Cardiac septum (tissue), 1 donor: Measurements from ENCODE around the gene WAC. TPM values are rescaled to one million over a fixed set of nuclear protein-coding genes. Genes with fewer than 3 reads are reported as not detected.
"Not testable (repeated sequence)": the region's sequence is repeated elsewhere in the genome, so short reads cannot be mapped to it uniquely, and the experiment has no call there.

Source experiments
- DNase-seq: peaks from one replicate; pipeline ENCODE4 v3.0.0-alpha.2; 2020; ENCODE audit warnings: low spot score
- intact Hi-C: fragments of 100-400 bp; cut with DNase I; formaldehyde crosslinking; loops from one replicate; pipeline ENCODE4 v1.14.0; 2022
- total RNA-seq: library from RNA; stranded (reverse); fragmentation: NEBNext Ultra II Directional; extraction: Animal tissue kit (Norgen Biotek cat#: 25700); gene quantifications from one replicate; pipeline ENCODE4 v1.2.1, GENCODE V29; 2021
- donor health status: DM: no; HTN: no; CAD: no.

Gene WAC
- total RNA-seq, 1 donor from 2014 or later, result 98.9 TPM

DNA sequence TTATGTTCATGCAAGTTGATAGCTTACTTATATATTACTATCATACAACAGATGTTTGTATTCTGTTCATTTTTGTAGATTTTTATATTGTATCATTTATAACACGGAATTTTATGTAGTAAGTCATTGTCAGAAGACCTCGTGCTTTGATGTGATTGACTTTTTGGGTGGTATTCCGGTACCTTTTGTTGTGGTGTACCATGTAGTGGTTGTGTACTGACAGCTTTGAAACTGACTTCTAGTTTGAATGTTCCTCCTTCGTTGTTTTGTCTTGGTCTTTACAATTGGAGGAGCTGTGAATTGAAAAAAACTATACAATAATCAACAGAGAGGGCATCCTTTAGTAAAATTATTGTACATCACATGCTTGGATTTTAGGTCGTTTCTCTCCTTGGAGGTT is 61.5 kb downstream of the WAC start:
- intact Hi-C loops, result no loop called here
- DNase-seq, result no peak

DNA sequence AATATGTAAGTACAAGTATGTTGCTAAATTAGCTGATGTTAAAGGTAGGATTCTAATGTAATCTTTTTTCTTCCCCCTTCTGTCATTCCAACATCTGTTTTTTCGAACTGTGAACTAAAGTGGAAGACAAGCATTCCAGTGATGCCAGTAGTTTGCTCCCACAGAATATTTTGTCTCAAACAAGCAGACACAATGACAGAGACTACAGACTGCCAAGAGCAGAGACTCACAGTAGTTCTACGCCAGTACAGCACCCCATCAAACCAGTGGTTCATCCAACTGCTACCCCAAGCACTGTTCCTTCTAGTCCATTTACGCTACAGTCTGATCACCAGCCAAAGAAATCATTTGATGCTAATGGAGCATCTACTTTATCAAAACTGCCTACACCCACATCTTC is 62.7 kb downstream of the WAC start:
- DNase-seq, result no peak
- intact Hi-C loops, result no loop called here

DNA sequence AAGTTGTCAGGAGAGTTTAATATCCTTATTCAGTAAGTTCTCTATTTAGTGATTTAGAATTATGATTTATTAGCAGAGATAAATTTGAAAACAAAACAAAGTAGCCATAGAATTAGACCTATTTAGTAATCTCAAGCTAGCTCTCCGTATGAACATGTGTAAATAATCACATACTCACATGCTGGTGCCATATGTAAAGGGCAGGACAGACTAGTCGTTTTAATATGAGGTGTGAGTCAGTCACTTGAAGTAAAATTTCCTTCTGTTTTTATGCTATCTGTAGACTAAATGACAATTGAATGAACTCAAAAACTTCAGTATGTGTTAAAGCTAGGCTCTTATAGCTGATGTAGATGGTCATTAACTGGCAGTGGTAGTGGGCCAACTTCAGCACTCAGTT is 67.1 kb downstream of the WAC start:
- intact Hi-C loops, result no loop called here
- DNase-seq, result no peak

DNA sequence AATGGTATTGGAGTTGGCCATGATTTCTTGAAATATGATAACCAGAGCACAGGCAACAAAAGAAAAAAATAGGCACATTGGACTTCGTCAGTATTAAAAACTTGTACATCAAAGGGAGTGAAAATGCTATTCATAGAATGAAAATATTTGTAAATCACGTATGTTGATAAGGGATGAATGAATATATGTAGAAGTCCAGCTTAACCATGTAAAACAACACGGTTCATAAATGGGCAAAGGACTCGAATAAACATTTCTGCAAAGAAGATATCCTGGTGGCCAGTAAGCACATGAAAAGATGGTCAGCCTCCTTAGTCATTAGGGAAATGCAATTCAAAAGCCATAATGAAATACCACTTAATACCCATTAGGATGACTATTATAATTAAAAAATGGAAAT is 68.1 kb downstream of the WAC start:
- intact Hi-C loops, result no loop called here
- DNase-seq, result no peak

DNA sequence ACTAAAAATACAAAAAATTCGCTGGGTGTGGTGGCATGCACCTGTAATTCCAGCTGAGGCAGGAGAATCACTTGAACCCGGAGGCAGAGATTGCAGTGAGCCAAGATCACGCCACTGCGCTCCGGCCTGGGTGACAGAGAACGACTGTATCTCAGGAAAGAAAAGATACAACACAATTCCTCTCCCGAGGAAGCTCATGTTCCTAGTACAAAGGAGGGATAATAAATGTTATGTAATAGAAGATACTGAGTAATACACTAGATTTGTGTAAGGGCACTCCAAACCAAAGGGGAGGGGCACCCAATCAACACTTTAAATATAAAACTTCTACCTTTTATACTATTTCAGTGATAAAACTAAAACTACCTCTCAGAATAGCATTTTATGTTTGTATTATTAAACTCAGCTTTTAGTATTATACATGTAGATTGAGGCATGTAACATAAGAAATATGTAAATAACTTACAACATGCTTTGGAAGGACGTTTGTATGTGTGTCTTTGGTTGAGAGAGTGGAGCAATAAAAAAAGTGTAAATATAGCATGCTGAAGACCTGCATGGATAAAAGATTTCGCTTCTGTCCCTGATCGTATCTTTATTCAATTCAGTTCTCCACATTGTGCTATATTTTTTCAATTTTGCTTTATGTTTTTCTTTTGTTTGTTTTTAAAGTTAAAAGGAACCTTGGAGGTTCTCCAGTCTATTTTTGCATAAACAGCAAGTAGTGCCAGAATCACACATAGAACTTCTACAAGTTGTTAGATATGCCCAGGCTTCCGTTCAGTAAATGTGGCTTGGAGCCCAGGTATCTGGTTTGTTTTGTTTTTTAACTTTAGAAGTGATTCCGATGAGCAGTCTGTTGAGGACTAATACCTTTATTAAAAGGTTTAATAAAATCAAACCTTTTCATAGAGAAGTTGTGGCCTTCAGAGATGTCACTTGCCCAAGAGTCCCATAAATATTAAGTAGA is 71.9 kb downstream of the WAC start:
- no peak for DNase-seq
- intact Hi-C loops, result no loop called here

DNA sequence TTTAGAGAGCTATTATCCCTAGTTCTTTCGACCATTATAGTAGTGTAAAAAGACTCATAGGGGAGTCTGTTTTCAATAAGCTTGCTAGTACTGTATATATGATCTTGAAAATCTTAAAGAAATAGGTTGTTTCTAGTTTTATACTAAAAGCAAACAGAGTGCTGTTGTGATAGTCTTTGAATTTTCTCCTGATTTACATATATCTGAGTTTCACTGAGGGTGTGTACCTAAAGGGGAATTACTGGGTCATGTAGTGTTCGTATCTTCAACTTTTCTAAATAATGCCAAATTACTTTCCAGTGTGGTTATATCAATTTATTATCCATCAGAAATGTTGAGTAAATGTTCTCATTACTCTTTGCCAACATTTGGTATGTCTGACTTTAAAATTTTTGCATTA is 73.7 kb downstream of the WAC start:
- no peak for DNase-seq
- intact Hi-C loops, result no loop called here

DNA sequence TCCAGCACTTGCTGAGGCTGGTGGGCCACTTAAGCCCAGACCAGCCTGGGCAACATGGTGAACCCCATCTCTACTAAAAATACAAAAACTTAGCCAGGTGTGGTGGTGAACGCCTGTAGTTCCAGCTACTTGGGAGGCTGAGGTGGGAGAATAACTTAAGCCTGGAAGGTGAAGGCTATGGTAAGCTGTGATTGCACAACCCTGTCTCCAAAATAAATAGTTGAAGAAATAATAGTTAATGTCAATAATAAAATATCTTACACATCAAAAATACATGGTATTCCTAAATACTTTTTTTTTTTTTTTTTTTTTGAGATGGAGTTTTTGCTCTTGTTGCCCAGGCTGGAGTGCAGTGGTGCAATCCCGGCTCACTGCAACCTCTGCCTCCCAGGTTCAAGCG is 76.7 kb downstream of the WAC start:
- intact Hi-C loops, DNase-seq: not testable (repeated sequence)

DNA sequence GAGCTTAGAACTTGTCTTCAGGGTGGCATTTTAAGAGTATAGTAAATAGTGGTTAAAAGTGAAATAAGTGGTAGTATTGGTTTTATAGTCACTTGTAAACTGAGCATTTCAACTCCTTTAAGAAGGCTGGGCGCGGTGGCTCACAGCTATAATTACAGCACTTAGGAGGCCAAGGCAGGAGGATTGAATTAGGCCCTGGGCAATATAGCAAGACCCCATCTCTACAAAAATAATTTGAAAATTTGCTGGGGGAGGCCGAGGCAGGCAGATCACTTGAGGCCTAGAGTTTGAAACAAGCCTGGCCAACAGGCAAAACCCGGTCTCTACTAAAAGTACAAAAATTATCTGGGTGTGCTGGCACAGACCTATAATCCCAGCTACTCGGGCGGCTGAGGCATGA is 80.0 kb downstream of the WAC start:
- DNase-seq, result no peak
- intact Hi-C loops, result no loop called here

DNA sequence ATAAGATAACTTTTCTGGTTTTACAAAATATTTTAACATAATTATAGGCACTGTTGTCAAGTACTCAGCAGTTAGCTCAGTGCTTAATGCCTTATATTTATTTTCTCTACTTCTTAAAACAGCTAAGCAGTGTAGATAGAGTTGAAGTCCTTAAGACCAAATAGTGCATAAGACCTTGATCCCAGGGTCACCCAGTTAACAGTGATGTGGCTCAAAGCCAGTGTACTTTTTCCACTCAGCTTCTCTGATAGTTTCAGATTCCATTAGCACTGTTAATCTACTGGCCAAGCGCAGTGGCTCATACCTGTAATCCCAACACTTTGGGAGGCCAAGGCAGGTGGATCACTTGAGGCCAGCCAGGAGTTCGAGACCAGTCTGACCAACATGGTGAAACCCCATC is 83.6 kb downstream of the WAC start:
- intact Hi-C loops, result no loop called here
- DNase-seq, result no peak

DNA sequence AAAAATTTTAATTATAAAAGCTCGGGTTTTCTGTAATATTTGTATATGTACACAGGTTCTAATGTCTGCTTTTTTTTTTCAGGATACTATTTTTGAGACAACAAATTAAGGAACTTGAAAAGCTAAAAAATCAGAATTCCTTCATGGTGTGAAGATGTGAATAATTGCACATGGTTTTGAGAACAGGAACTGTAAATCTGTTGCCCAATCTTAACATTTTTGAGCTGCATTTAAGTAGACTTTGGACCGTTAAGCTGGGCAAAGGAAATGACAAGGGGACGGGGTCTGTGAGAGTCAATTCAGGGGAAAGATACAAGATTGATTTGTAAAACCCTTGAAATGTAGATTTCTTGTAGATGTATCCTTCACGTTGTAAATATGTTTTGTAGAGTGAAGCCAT is 86.5 kb downstream of the WAC start:
- intact Hi-C loops, result no loop called here

DNA sequence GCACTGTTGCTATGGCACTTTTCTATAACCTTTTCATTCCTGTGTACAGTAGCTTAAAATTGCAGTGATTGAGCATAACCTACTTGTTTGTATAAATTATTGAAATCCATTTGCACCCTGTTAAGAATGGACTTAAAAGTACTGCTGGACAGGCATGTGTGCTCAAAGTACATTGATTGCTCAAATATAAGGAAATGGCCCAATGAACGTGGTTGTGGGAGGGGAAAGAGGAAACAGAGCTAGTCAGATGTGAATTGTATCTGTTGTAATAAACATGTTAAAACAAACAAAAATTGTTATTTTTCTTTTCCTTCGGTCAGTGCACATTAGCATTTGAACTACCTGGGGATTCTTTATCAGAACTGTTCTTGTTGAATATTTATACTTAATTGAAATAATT is 87.3 kb downstream of the WAC start:
- no peak for DNase-seq
- intact Hi-C loops, result no loop called here

More for the DNA sequence above, 86.5 kb downstream of the WAC start:
- DNase-seq, result no peak

DNA sequence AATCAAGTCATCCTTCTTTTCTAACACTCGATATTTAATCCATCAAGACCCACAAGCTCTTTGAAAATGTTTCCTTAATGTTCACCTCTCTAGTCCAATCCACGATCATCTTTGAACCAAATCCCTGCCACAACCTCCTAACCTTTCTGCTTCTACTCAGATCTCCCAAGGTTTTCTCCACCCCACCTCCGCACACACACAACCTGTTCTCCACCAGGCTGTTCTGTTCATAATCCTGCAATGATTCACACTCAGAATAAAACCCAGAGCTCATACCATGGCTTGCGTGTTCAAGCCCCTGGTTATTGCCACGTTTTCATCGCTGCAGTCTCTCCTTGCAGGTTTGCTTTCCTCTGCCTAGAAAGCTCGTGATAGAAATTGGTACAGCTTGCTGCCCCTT is 90.6 kb downstream of the WAC start:
- intact Hi-C loops, result no loop called here
- no peak for DNase-seq

DNA sequence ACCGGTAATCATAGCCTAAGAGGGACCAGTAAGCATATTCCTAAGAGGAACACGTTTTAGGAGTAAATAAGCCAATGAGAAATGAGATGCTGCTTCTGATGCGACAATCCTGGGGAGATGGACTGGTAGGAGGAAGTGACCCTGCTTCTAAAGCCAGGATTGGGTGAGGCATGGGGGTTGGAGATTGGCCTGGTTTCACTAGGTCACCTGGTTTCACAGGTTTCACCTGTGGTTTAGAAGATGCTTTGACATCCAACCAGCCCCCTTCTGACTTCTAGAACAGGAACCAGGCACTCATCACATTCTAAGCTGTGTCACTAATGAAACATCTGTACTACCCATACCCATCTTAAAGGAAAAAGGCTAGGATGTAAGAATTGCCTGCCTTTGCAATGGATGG is 91.4 kb downstream of the WAC start:
- DNase-seq, result no peak
- intact Hi-C loops, result no loop called here

DNA sequence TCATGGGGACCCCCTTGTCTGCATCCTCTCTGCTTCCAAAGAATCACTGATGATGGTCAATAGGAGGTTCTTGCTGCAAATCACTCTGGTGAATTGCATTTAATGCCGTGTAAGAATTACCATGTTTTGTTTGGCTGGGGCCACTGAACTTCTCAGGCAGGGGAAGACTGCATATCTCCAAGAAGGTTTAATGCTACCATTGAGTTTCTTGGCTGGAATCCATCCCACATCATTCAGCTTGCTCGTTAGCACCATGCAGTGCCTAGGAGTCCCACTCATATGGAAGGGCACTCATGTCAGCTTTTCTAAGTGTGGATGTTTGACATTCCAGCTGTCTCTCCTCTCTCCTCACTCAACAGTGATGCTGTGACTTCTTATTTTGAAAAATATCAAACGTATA is 94.2 kb downstream of the WAC start:
- DNase-seq, result no peak
- intact Hi-C loops, result no loop called here

DNA sequence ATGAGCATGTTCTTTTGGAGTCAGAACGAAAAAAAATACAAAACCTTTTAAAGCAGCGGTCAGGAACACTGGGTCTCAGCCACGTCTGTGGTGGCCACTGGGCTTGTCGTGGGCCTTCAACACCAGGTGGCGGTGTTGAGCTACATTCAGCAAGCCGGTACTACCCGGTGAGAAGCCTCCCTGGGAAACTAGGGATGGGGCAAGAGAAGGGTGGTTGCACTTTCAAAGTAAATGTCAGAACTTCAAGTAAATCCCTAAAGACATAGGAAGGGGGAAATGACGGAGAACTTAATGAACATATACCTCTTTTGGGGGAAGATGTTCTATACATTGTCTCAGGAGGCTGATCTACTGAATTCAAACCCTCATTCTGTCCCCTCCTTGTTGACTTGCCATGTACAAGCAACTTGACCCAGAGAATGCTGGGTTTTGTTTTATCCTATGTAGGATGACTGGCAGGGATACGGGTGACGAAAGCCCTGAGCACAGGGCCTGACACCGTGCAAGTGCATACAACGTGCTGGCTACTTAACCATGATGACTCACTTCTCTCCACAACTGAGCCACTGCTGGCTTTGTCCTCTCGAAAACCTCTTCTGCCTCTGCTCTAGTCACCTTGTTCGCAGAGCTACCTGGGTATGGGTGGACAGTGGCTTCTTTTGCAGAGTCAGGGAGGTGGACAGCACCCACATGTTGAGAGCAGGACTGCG is 95.4 kb downstream of the WAC start:
- intact Hi-C loops, result no loop called here
- DNase-seq, result peak; percentile 89

DNA sequence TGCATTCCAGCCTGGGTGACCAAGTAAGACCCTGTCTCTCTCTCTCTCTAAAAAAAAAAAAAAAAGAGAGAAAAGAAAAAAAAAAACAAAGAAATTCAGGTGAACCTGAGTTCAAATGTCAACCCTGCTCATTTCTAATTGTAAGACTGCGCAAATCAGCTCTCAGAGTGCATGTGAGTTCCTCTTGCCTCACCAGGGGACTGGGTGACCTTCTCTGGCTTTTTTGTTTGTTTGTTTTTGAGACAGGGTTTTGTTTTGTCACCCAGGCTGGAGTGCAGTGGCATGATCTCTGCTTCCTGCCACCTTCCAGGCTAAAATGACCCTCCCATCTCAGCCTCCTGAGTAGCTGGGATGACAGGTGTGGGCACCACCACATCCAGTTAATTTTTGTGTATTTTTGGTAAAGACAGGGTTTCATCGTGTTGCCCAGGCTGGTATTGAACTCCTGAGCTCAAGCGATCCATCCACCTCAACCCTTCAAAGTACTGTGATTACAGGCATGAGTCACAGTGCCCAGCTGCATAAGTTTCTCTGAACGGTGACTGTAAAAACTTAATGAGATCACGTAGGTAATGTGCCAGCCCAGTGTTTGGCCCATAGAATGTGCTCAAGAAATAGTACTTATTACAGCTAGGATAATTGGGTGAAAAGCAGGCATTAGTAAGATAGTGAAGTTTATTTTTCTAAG is 99.1 kb downstream of the WAC start:
- intact Hi-C loops, result no loop called here
- no peak for DNase-seq

DNA sequence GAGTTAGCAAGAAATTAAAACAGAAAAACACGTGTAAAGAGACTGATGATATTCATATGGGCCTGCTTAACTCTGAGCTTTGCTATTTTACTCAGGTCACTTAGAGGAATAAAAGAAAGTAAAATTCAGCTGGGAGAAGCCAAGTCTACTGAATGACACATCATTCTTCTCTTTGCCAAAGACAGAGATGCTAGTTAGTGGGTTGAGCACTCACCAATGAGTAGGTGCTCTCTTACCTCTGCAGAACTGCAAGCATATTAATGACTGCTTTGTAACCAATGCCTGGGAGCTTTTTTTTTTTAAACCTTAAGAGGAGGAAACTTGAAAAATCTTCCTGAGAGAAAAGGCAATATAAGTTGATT is 99.6 kb downstream of the WAC start:
- no peak for DNase-seq
- intact Hi-C loops, result no loop called here

DNA sequence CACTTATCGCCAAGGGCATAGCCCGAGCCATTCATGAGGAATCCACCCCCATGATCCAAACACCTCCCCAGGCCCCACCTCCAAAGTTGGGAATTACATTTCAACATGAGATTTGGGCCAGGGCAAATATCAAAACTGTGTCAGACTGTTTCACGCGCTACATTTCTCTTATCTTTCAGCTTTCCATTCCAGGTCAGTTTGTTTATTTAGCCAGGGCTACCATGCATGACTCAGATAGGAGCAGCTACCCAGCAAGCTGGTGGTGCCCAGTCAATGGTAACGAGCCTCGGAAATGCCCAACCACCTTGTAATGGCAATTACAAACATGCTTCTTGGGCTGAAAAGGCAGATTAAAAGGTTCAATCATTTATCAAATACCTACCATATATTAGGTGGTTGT is 100.8 kb downstream of the WAC start:
- intact Hi-C loops, result no loop called here
- DNase-seq, result no peak

DNA sequence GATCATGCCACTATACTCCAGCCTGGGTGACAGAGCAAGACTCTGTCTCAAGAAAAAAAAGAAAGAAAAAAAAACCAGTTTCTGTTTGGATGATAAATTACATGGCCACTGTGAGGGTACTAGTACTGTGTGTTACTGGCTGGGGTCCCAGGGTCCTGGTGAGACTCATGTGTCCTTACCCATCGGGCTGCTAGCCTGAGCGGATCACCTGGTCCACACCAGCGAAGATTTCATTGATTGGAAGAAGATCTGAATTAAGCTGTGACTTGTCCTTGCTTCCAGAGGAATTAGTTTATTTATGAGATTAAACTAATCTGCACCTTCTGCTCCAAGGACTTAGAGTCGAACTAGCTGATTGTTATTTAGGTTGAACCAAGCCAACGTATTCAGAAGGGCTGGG is 104.4 kb downstream of the WAC start:
- DNase-seq, result no peak
- intact Hi-C loops, result no loop called here

DNA sequence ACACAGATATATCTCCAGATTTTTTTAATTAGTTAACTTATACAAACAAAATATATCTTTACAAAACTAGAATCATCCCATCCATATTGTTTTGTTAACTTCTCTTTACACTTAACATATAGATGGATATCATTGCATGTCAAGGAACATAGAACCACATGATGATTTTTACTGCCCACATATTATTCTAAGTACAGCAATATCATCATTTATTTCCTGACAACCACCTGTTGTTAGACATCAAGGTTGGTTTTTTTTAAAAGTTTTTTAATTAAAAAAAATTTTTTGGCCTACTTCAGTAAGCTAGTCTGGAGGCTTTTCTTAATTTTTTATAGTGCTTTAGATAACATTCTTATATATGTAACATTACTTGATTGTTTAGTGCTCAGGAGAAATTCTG is 105.5 kb downstream of the WAC start:
- no peak for DNase-seq
- intact Hi-C loops, result no loop called here

DNA sequence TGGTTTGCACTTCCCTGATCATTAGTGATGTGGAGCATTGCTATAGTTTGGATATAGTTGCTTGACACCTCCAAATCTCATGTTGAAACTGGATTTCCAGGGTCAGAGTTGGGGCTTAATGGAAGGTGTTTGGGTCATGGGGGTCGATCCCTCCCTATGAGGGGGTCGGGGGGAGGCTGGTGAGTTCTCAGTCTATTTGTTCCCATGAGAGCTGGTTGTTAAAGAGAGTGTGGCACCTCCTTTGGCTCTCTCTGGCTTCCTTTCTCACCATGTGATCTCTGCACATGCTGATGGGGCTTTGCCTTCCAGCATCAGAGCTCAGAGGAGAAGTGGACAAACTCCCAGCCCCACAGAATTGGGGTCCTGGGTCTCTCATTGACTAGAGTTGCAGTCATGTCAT is 107.6 kb downstream of the WAC start:
- DNase-seq, result no peak
- intact Hi-C loops, result no loop called here
